CD4-positive, alpha-beta T cell treated with Interleukin-21 for 1 hour (primary cell): ENCODE data around the gene STT3B.
"Not testable (repeated sequence)": the region's sequence is repeated elsewhere in the genome, so short reads cannot be mapped to it uniquely, and the experiment has no call there.

Experiments used
- DNase-seq: peaks from one replicate; pipeline ENCODE4 v3.0.0-alpha.2; 2020

STT3B gene

GRCh38 chr3:31532587-31533168, at the start of gene STT3B:
TSS of gene STT3B (plus strand) at chr3:31532925. CDS start at chr3:31532999, 74 bp downstream.
- DNase-seq = peak; percentile 87

- DNase-seq = no peak
Observed at GRCh38 chr3:31483776-31484175, 48.9 kb upstream of the STT3B start.

- no peak for DNase-seq
Observed at GRCh38 chr3:31485196-31485595, 47.5 kb upstream of the STT3B start.

- DNase-seq = no peak
Observed at GRCh38 chr3:31486865-31487533, 45.7 kb upstream of the STT3B start.

GRCh38 chr3:31488475-31489017, 44.2 kb upstream of the STT3B start:
- no peak for DNase-seq

GRCh38 chr3:31490502-31490901, 42.2 kb upstream of the STT3B start:
- DNase-seq = no peak

GRCh38 chr3:31491660-31492059, 41.1 kb upstream of the STT3B start:
- no peak for DNase-seq

GRCh38 chr3:31493149-31493548, 39.6 kb upstream of the STT3B start:
- no peak for DNase-seq

- DNase-seq = no peak
Observed at GRCh38 chr3:31495971-31496665, 36.6 kb upstream of the STT3B start.

- no peak for DNase-seq
Observed at GRCh38 chr3:31498791-31499190, 33.9 kb upstream of the STT3B start.

- DNase-seq = no peak
Observed at GRCh38 chr3:31499281-31499680, 33.4 kb upstream of the STT3B start.

- DNase-seq = peak; percentile 13
Observed at GRCh38 chr3:31502803-31503221, 29.9 kb upstream of the STT3B start.

- no peak for DNase-seq
Observed at GRCh38 chr3:31503456-31503855, 29.3 kb upstream of the STT3B start.

- DNase-seq = no peak
Observed at GRCh38 chr3:31504230-31504629, 28.5 kb upstream of the STT3B start.

- DNase-seq = no peak
Observed at GRCh38 chr3:31505371-31506048, 27.2 kb upstream of the STT3B start.

- not testable (repeated sequence) for DNase-seq
Observed at GRCh38 chr3:31506515-31506914, 26.2 kb upstream of the STT3B start.

- no peak for DNase-seq
Observed at GRCh38 chr3:31508452-31509146, 24.1 kb upstream of the STT3B start.

- no peak for DNase-seq
Observed at GRCh38 chr3:31509147-31509728, 23.5 kb upstream of the STT3B start.

GRCh38 chr3:31514570-31514969, 18.2 kb upstream of the STT3B start:
- DNase-seq = no peak

- DNase-seq = no peak
Observed at GRCh38 chr3:31515486-31516284, 17.0 kb upstream of the STT3B start.

- DNase-seq = no peak
Observed at GRCh38 chr3:31516757-31517156, 16.0 kb upstream of the STT3B start.
